ENCODE data around the gene PRSS56.

Gene PRSS56

DNA sequence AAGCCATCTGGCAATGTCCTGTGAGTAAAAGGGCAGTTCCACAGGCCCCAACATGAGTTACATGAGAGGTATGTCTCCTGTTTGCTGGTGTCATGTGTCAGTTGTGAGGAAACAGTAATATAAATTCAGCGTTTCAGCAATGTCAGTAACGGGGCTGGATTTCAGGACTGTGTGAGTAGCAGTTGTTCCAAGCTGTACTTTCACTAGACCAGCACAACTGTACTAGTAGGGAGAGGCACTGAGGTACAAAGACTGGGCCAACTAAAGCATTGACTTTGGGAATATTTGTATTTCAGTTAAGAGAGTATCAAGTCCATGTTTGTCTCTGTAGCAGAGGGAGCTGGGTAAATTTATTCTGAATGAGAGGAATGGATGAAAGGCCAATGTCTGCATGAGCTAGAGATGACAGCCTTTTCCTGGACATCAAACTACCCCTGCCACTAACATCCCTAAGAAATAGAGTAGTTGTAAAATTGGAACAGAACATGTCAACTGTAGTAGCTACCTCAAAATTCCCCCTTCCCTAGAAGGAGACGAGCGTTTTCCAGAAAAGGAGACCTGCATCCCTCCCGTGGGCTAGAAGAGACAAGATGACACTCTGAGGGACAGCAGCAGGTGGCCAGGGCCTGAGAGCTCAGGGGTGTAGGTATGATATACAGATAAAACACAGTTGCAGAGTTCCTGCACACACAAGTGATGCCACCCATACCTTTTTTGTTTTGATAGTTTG, 54.7 kb downstream of the PRSS56 start:
- DNase-seq, result no peak
